GM23248 (cell line): Measurements from ENCODE around the gene NRCAM. TPM values are rescaled to one million over a fixed set of nuclear protein-coding genes. Genes with fewer than 3 reads are reported as not detected.
A peak's percentile ranks its signal among the peaks of the same experiment; 100 is the strongest.

Experiments used
- DNase-seq: peaks from one replicate; pipeline ENCODE4 v3.0.0-alpha.2; 2015
- H2AFZ ChIP-seq: fragments of 200-600 bp; sonication (generic); 2 replicates; pipeline ENCODE4 v1.6.1; 2016; ENCODE audit warnings: antibody characterized with exemption
- H3F3A ChIP-seq: fragments of 200-600 bp; sonication (generic); 2 replicates; pipeline ENCODE4 v1.6.1; 2016; ENCODE audit warnings: mild to moderate bottlenecking, antibody characterized with exemption, mixed run types; ENCODE audit not compliant: insufficient read depth
- H3K27ac ChIP-seq: fragments of 200-600 bp; sonication (generic); 2 replicates; pipeline ENCODE4 v1.5.1; 2016; ENCODE audit warnings: mild to moderate bottlenecking
- H3K27me3 ChIP-seq: fragments of 200-600 bp; sonication (generic); replicated peaks from 2 replicates; pipeline ENCODE4 v1.6.1; 2016; ENCODE audit warnings: mild to moderate bottlenecking; ENCODE audit not compliant: insufficient read depth
- H3K36me3 ChIP-seq: fragments of 200-600 bp; sonication (generic); 2 replicates; pipeline ENCODE4 v1.6.1; 2016; ENCODE audit warnings: low read depth, mild to moderate bottlenecking
- H3K4me1 ChIP-seq: fragments of 200-600 bp; sonication (generic); 2 replicates; pipeline ENCODE4 v1.6.1; 2016; ENCODE audit warnings: mild to moderate bottlenecking; ENCODE audit not compliant: insufficient read depth
- H3K4me2 ChIP-seq: fragments of 200-600 bp; sonication (generic); one replicate; pipeline ENCODE4 v1.6.1; 2016; ENCODE audit warnings: mild to moderate bottlenecking; ENCODE audit not compliant: unreplicated experiment
- H3K4me3 ChIP-seq: fragments of 200-600 bp; sonication (generic); 2 replicates; pipeline ENCODE4 v1.5.1; 2016; ENCODE audit warnings: mild to moderate bottlenecking
- H3K79me2 ChIP-seq: fragments of 200-600 bp; sonication (generic); 2 replicates; pipeline ENCODE4 v1.6.1; 2016; ENCODE audit warnings: mild to moderate bottlenecking; ENCODE audit not compliant: insufficient read depth
- H3K9ac ChIP-seq: fragments of 200-600 bp; sonication (generic); 2 replicates; pipeline ENCODE4 v1.6.1; 2016; ENCODE audit warnings: mild to moderate bottlenecking
- H3K9me2 ChIP-seq: fragments of 200-600 bp; sonication (generic); 2 replicates; pipeline ENCODE4 v1.6.1; 2016; ENCODE audit warnings: mixed run types, mild to moderate bottlenecking, moderate library complexity; ENCODE audit not compliant: insufficient read depth
- H3K9me3 ChIP-seq: fragments of 200-600 bp; sonication (generic); one replicate; pipeline ENCODE4 v1.6.1; 2017; ENCODE audit warnings: low read depth
- H4K20me1 ChIP-seq: fragments of 200-600 bp; sonication (generic); 2 replicates; pipeline ENCODE4 v1.6.0; 2016; ENCODE audit not compliant: insufficient read depth
- EZH2 ChIP-seq: fragments of 200-600 bp; sonication (generic); IDR thresholded peaks from 2 replicates; pipeline ENCODE4 v1.6.1; 2018; ENCODE audit warnings: antibody characterized with exemption, mild to moderate bottlenecking; ENCODE audit not compliant: insufficient read depth, poor library complexity, severe bottlenecking
- EZH2phosphoT487 ChIP-seq: fragments of 200-600 bp; sonication (generic); IDR thresholded peaks from 2 replicates; pipeline ENCODE4 v1.6.1; 2018; ENCODE audit warnings: antibody characterized with exemption, moderate library complexity, mild to moderate bottlenecking, low read depth; ENCODE audit not compliant: insufficient read depth
- WGBS, 2 experiments: methylation state at CpG; one replicate each; pipeline ENCODE4 v1.1.6; 2015 to 2017; ENCODE audit warnings: low lambda C conversion rate in 2 of 2, low coverage in 1 of 2; ENCODE audit errors: missing lambda C conversion rate in 2 of 2; 5-methylcytosine and 5-hydroxymethylcytosine counted together
- in situ Hi-C: fragments of 300-500 bp; cut with MboI; formaldehyde crosslinking; loops from 2 replicates; pipeline ENCODE4 v1.15.0; 2020
- polyA plus RNA-seq: library from polyadenylated mRNA; unstranded; fragments of >200 nt; fragmentation: Nextera tagmentation; extraction: Ambion mirVana; gene quantifications from 2 replicates; pipeline ENCODE4 v1.2.1, GENCODE V29; 2016
- total RNA-seq: library from RNA; depleted of rRNA; stranded (reverse); fragments of >200 nt; shearing (Covaris generic); gene quantifications from 2 replicates; pipeline ENCODE4 v1.2.3, GENCODE V29; 2014

NRCAM gene
- total and polyA plus RNA-seq, 2 experiments from 2014 or later: 5.1 to 7.0 TPM

GRCh38 chr7:108454674-108455550 is 1.3 kb downstream of the NRCAM start:
- no peaks in the 10 kb centered on the region for H4K20me1 ChIP-seq
- no peaks in the 10 kb centered on the region for H3K9me3 ChIP-seq
- peak; percentile 48 for DNase-seq
- 2 to 3% methylated on average over 44 to 58 of the region's 72 CpGs for WGBS, 2 experiments
- peak overlapping the region; percentile 81 for H2AFZ ChIP-seq
- no peaks in the 10 kb centered on the region for H3K27me3 ChIP-seq
- peak overlapping the region; percentile 89 for H3K4me2 ChIP-seq
- in situ Hi-C loops: no loop called here
- TF ChIP-seq EZH2phosphoT487 (no peak), EZH2 (no peak)
- peaks cover 4% of the 10 kb centered on the region; the same call in 1 of the 2 replicates for H3F3A ChIP-seq
- H3K36me3 ChIP-seq: no peaks in the 10 kb centered on the region
- H3K27ac ChIP-seq: no peak overlapping the region
- no peaks in the 10 kb centered on the region for H3K4me1 ChIP-seq
- peak overlapping the region; percentile 25 for H3K9ac ChIP-seq
- peak overlapping the region; percentile 75 for H3K4me3 ChIP-seq
- H3K79me2 ChIP-seq: no peaks in the 10 kb centered on the region
- H3K9me2 ChIP-seq: no peaks in the 10 kb centered on the region

- Histone ChIP-seq H3K27ac (no peak overlapping the region), H3K27me3 (no peaks in the 10 kb centered on the region), H3K9me3 (no peaks in the 10 kb centered on the region), H3F3A (peaks cover 3% of the 10 kb centered on the region; the same call in 1 of the 2 replicates), H2AFZ (peak overlapping the region; percentile 81), H4K20me1 (no peaks in the 10 kb centered on the region), H3K4me2 (peak overlapping the region; percentile 89), H3K36me3 (no peaks in the 10 kb centered on the region), H3K9me2 (no peaks in the 10 kb centered on the region), H3K4me3 (peak overlapping the region; percentile 75), H3K4me1 (no peaks in the 10 kb centered on the region), H3K79me2 (no peaks in the 10 kb centered on the region), H3K9ac (peak overlapping the region; percentile 25; the same call in 1 of the 2 replicates)
- TF ChIP-seq EZH2phosphoT487 (no peak), EZH2 (no peak)
- in situ Hi-C loops: no loop called here
- no peak for DNase-seq
- WGBS, 2 experiments: 90% methylated on average over 4 of the region's 4 CpGs
Observed at GRCh38 chr7:108454317-108454673, 1.9 kb downstream of the NRCAM start.

GRCh38 chr7:108453320-108453719 is 2.9 kb downstream of the NRCAM start:
- Histone ChIP-seq H2AFZ (no peak overlapping the region), H3K9me2 (no peaks in the 10 kb centered on the region), H3K9ac (no peak overlapping the region), H3F3A (peaks cover 3% of the 10 kb centered on the region; the same call in 1 of the 2 replicates), H3K36me3 (no peaks in the 10 kb centered on the region), H4K20me1 (no peaks in the 10 kb centered on the region), H3K4me1 (no peaks in the 10 kb centered on the region), H3K27me3 (no peaks in the 10 kb centered on the region), H3K27ac (no peak overlapping the region), H3K79me2 (no peaks in the 10 kb centered on the region), H3K4me3 (no peak overlapping the region), H3K9me3 (no peaks in the 10 kb centered on the region), H3K4me2 (no peak overlapping the region)
- WGBS, 2 experiments: 78 to 84% methylated on average over 4 of the region's 4 CpGs
- no peak for DNase-seq
- no peak for TF ChIP-seq EZH2
- no peak for TF ChIP-seq EZH2phosphoT487
- in situ Hi-C loops: no loop called here

GRCh38 chr7:108452707-108453106 is 3.5 kb downstream of the NRCAM start:
- TF ChIP-seq EZH2phosphoT487: no peak
- no peak for TF ChIP-seq EZH2
- H3K4me1 ChIP-seq: no peaks in the 10 kb centered on the region
- no peak overlapping the region for H3K9ac ChIP-seq
- no peaks in the 10 kb centered on the region for H3K9me2 ChIP-seq
- H3K4me2 ChIP-seq: no peak overlapping the region
- no peaks in the 10 kb centered on the region for H3K79me2 ChIP-seq
- no peaks in the 10 kb centered on the region for H3K9me3 ChIP-seq
- H3K36me3 ChIP-seq: no peaks in the 10 kb centered on the region
- no peaks in the 10 kb centered on the region for H3K27me3 ChIP-seq
- H2AFZ ChIP-seq: no peak overlapping the region
- no peak overlapping the region for H3K4me3 ChIP-seq
- H4K20me1 ChIP-seq: no peaks in the 10 kb centered on the region
- no peak overlapping the region for H3K27ac ChIP-seq
- 51 to 67% methylated on average over 2 of the region's 2 CpGs for WGBS, 2 experiments
- peak; percentile 58 for DNase-seq
- in situ Hi-C loops: no loop called here
- H3F3A ChIP-seq: peaks cover 2% of the 10 kb centered on the region; the same call in 1 of the 2 replicates
